H1 (cell line): ENCODE data around the gene SLX4IP.

ENCODE experiments used
- BCL11A ChIP-seq, 2 experiments: IDR thresholded peaks; one replicate each; pipeline ENCODE4 v1.6.1; 2011; ENCODE audit warnings: low read depth in 2 of 2, low read length in 2 of 2, mild to moderate bottlenecking in 2 of 2
- CREB1 ChIP-seq: IDR thresholded peaks from 2 replicates; pipeline ENCODE4 v1.6.1; 2012; ENCODE audit warnings: inconsistent platforms
- JUN ChIP-seq: IDR thresholded peaks from 2 replicates; pipeline ENCODE4 v1.6.1; 2011; ENCODE audit warnings: low read depth, mild to moderate bottlenecking, improper control_type of control experiment, low read length
- POU5F1 ChIP-seq: IDR thresholded peaks from 2 replicates; pipeline ENCODE4 v1.6.1; 2011; ENCODE audit warnings: low read depth, mild to moderate bottlenecking, low read length, moderate library complexity
- SP2 ChIP-seq: IDR thresholded peaks from 2 replicates; pipeline ENCODE4 v1.6.1; 2012; ENCODE audit warnings: mild to moderate bottlenecking, low read length, inconsistent platforms
- TAF7 ChIP-seq: optimal IDR thresholded peaks from 2 replicates; pipeline ENCODE3; 2011; ENCODE audit warnings: low read depth, mild to moderate bottlenecking, inconsistent platforms, low read length, moderate library complexity, borderline replicate concordance
- TF ChIP-seq, protein P1 (sequence below), 3 experiments: IDR thresholded peaks; 1 replicate in 2 of 3; 2 replicates in 1 of 3; pipeline versions ENCODE4 v1.5.1 to v1.6.1; 2011; ENCODE audit warnings: low read length in 3 of 3, mild to moderate bottlenecking in 3 of 3, inconsistent platforms in 2 of 3, low read depth in 1 of 3, moderate library complexity in 1 of 3; ENCODE audit not compliant: insufficient read depth in 1 of 3; ENCODE audit errors: control extremely low read depth in 1 of 3

DNA sequence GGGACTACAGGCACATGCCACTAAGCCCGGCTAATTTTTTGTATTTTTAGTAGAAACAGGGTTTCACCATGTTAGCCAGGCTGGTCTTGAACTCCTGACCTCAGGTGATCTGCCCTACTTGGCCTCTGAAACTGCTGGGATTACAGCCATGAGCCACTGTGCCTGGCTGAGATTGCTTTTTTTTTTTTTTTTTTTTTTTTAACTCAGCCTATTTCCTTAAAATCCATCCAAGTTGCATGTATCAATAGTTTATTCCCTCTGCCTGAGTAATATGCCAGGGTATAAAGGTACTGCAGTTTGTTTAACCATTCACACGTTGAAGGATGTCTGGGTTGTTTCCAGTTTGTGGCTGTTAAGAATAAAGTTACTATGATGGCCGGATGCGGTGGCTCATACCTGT lies 10.7 kb downstream of the SLX4IP start:
- no peak for TF ChIP-seq CREB1
- TF ChIP-seq POU5F1, result no peak
- TF ChIP-seq TAF7, result no peak
- TF ChIP-seq, protein P1, sequence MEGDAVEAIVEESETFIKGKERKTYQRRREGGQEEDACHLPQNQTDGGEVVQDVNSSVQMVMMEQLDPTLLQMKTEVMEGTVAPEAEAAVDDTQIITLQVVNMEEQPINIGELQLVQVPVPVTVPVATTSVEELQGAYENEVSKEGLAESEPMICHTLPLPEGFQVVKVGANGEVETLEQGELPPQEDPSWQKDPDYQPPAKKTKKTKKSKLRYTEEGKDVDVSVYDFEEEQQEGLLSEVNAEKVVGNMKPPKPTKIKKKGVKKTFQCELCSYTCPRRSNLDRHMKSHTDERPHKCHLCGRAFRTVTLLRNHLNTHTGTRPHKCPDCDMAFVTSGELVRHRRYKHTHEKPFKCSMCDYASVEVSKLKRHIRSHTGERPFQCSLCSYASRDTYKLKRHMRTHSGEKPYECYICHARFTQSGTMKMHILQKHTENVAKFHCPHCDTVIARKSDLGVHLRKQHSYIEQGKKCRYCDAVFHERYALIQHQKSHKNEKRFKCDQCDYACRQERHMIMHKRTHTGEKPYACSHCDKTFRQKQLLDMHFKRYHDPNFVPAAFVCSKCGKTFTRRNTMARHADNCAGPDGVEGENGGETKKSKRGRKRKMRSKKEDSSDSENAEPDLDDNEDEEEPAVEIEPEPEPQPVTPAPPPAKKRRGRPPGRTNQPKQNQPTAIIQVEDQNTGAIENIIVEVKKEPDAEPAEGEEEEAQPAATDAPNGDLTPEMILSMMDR (IDR thresholded peaks at IDR 0.05; ENCODE audit: control extremely low read depth in 1 of 3, insufficient read depth in 1 of 3, low read depth in 1 of 3, low read length in 3 of 3), result no peak
- no peak for TF ChIP-seq JUN
- TF ChIP-seq SP2, result no peak
- TF ChIP-seq BCL11A (IDR thresholded peaks at IDR 0.05; ENCODE audit: low read depth in 2 of 2, low read length in 2 of 2), result no peak
